HG02973 (cell line): Measurements from ENCODE around the gene LIMK1.
"Not testable (repeated sequence)": the region's sequence is repeated elsewhere in the genome, so short reads cannot be mapped to it uniquely, and the experiment has no call there.

ENCODE experiments used
- ATAC-seq: cut with Tn5 transposase; IDR thresholded peaks from one replicate; pipeline ENCODE4 v1.9.1; 2021; ENCODE audit warnings: moderate library complexity; ENCODE audit not compliant: unreplicated experiment

LIMK1 gene

DNA sequence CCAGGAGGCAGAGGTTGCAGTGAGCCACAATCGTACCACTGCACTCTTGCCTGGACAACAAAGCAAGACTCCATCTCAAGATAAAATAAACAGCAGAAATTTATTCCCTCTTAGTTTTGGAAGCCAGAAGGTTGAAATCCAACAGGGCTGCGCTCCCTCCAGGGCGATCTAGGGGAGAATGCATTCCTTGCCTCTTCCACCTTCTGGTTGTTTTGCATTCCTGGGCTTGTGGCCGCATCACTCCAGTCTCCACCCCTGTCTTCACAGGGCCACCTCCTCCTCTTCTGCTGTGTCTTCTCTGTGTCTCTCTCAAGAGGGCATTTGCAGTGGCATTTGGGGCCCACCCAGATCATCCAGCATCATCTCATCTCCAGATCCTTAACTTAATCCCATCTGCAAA, 36.2 kb downstream of the LIMK1 start:
- ATAC-seq = no peak

DNA sequence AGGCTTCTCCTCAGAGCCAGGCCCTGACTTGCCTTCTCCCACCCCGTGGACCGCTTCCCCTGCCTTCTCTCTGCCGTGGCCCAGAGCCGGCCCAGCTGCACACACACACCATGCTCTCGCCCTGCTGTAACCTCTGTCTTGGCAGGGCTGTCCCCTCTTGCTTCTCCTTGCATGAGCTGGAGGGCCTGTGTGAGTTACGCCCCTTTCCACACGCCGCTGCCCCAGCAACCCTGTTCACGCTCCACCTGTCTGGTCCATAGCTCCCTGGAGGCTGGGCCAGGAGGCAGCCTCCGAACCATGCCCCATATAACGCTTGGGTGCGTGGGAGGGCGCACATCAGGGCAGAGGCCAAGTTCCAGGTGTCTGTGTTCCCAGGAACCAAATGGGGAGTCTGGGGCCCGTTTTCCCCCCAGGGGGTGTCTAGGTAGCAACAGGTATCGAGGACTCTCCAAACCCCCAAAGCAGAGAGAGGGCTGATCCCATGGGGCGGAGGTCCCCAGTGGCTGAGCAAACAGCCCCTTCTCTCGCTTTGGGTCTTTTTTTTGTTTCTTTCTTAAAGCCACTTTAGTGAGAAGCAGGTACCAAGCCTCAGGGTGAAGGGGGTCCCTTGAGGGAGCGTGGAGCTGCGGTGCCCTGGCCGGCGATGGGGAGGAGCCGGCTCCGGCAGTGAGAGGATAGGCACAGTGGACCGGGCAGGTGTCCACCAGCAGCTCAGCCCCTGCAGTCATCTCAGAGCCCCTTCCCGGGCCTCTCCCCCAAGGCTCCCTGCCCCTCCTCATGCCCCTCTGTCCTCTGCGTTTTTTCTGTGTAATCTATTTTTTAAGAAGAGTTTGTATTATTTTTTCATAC, 38.0 kb downstream of the LIMK1 start:
- ATAC-seq = no peak

DNA sequence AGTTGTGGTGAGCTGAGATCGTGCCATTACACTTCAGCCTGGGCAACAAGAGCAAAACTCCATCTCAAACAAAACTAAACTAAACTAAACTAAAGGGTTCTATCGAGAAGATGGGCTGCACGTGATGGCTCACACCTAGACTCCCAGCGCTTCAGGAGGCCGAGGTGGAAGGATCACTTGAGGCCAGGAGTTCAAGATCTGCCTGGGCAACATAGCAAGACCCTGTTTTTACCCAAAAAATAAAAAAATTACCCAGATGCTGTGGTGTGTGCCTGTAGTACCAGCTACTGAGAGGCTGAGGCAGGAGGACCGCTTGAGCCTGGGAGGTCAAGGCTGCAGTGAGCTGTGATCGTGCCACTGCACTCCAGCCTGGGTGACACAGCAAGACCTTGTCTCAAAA, 40.3 kb downstream of the LIMK1 start:
- ATAC-seq = not testable (repeated sequence)

DNA sequence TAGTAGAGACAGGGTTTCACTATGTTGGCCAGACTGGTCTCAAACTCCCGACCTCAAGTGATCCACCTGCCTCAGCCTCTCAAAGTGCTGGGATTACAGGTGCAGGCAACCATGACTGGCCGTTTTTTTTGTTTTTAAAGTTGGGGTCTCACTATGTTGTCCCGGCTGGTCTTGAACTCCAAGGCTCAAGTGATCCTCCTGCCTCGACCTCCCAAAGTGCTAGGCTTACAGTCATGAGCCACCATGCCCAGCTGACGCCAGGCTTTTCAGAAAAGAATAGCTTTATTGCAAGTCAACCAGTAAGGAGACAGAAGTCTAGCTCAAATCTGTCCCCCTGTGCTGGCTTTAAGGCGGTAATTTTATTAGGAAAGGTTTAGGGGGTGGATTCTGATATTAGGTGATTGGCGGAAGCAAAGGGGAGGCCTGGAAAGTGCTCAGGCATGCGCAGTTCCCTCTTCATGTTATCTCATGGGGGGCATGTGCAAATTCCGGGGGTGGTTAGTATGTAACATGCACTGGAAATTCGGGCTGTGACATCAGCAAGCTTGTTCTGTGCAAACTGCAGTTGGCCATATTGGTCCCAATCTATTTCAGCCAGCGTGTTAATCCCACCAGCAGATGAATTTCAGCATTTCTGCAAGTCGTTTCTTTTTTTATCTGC, 42.7 kb downstream of the LIMK1 start:
- ATAC-seq = no peak

DNA sequence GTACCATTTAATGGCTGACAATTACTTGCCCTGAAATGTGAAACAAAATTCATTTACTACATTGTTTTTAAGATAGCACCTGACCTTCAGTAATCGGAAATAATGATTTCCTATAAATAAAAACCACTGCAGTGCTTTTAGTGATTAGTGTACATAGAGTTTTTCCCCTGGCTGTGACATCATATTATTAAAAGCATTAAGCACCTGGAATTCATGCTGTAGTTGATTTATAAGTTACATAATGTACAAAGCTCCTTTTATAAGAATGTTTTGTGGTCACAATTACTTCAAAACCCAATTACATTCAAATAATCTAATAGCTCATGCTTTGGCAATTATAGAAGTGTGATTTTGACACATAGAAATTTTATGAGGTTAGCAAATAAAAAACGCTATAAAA, 46.3 kb downstream of the LIMK1 start:
- ATAC-seq = no peak

DNA sequence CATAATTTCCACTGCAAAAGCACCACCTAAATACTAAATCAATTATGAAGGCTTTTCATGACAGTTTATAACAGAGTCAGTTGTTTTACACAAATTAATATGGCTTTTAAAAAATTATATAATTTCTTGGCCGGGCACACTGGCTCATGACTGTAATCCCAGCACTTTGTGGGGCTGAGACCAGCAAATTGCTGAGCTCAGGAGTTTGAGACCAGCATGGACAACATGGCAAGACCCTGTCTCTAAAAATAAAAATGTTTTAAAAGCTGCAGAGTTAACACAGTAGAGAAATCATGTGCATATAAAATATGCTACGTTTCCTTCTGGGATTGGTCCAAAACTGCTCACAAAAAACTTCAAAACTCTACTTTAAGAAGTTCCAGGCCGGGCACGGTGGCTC, 46.9 kb downstream of the LIMK1 start:
- no peak for ATAC-seq

DNA sequence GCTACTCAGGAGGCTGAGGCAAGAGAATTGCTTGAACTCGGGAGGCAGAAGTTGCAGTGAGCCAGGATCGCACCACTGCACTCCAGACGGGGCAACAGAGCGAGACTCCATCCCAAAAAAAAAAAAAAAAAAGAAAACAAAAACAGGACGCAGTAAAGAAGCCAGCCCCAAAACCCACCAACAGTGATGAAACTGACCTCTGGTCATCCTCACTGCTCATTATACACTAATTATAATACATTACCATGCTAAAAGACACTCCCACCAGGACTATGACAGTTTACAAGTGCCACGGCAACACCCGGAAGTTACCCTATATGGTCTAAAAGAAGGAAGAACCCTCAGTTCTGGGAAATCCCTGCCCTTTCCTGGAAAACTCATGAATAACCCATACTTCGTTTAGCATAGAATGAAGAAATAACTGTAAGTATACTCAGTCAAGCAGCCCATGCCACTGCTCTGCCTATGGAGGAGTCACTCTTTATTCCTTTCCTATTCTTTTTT, 50.6 kb downstream of the LIMK1 start:
- no peak for ATAC-seq

DNA sequence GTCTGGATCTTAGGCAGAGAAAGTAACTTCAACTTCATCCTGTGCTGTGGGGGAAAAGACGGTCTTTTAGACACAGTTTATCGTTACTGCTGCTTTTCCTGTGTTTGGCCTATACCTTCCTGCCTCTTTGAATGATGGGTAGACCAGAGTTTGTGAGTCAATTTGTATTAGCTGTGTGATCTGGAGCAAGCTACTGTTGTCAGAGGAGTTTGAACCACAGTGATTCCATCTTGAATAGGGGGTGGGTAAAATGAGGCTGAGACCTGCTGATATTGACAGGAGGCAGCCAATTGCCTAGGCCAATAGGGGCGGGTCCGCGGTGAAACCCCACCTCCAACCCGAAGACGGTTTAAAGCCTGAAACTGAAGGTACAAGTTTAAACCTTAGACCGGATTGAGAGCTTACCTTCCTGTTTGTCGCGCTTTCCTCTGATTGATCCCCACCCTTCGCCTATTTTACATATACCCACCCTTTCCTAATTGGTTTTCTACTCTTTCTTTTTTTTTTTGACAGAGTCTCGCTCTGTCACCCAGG, 54.8 kb downstream of the LIMK1 start:
- ATAC-seq = no peak

DNA sequence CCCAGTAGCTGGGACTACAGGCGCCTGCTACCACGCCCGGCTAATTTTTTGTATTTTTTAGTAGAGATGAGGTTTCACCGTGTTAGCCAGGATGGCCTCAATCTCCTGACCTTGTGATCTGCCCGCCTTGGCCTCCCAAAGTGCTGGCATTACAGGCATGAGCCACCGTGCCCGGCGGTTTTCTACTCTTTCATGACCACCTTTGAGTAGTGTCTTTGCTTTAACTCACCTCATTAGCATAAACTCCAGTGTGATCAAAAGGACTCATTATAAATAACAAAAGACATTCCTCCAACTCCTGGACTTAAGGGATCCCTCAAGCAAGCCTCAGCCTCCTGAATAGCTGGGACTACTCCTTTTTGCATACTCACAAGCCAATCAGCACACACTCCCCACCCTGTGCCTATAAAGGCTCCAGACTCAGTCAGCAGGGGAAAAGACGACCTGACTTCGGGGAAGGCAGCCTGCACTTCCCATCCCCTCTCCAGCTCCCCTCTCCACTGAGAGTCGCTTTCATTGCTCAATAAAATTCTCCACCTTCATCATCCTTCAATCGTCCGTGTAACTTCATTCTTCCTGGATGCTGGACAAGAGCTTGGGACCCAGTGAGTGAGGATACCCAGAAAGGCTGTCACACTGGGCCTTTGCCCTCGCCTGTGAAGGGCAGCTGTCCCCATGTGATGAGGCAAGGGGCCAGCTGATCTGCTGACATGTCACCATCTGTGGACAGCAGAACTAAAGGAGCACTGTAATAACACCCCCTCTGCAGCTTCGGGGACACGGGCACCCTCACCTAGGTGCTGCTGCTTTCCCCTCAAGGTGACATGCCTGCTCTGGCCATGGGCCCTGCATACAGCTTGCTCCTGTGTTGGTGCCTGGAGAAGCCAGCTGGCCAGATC, 55.6 kb downstream of the LIMK1 start:
- no peak for ATAC-seq

DNA sequence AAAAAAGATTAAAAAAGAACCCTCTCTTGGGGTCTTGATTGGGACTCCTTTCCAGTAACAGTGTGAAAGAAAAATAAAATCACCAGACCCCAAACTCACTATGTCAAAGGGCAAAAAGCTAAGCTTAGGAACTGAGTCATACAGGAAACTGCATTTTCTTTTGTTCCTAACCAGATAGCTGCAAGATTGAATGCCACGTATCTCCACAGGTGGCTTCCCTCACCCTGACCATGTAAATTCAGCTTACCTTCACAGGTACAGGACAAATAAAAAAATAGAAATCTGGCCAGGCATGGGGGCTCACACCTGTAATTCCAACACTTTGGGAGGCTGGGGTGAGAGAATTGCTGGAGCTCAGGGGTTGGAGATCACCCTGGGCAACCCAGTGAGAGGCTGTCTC, 58.1 kb downstream of the LIMK1 start:
- ATAC-seq = no peak

DNA sequence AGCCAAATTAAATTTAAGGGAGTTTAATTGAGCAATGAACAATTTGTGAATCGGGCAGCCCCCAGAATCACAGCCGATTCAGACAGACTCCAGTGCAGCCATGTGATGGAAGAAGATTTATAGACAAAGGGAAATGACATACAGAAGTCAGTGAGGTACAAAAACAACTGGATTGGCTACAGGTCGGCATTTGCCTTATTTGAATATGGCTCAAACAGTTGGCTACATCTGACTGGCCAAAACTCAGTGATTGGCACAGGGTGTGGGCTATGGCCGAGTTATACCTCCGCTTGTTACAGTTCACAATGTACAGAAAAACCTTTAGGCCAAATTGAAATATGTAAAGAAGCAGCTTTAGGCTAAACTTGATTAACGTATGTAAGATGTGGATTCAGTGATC, 59.8 kb downstream of the LIMK1 start:
- ATAC-seq = no peak

DNA sequence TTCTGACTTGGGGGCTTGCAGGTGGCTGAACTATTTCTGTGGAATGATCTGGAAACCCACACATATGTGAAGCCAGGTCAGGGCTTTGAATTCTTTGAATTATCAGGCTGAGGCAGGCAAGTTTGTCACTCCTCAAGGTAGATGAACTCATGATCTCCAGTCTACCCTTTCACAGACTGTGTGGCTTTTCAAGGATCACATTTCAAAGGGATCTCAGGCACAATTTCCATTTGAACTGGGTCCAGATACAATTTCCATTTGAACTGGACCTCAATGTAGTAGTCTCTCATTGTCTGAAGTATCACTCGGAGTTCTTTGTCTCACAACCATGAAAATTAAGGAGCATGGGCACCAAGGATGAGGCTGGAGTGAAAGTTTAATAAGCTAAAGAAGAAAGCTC, 64.9 kb downstream of the LIMK1 start:
- no peak for ATAC-seq

DNA sequence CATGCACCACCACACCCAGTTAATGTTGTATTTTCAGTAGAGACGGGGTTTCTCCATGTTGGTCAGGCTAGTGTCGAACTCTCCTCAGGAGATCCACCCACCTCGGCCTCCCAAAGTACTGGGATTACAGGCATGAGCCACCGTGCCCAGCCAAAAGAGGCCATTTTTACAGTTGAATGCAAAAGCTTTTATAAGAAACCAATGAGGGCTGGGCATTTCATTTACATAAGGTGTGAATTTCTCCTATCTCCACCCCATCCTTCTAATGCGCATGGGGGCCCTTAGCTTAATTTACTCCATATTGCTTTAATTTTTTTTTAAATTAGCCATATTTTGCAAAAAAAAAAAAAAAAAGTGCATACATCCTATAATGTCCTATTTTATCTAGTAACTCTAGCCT, 65.5 kb downstream of the LIMK1 start:
- no peak for ATAC-seq

DNA sequence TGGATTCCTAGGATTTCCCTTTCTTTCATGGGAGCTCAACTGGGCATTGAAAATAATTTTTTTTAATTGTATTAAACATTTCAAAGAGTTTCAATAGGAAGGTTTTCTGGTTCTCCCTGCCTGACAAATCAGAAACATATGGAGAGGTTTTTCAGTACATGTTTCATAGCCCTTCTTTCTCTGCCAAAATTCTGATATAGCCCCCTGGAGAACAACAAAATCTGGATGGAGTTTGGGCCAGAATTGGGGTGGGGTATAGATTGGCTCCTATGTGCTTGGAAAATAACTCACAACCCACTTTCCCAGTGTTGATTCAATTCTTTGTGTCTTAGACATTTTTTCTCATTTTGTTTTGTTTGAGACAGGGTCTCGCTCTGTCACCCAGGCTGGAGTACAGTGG, 66.0 kb downstream of the LIMK1 start:
- no peak for ATAC-seq

DNA sequence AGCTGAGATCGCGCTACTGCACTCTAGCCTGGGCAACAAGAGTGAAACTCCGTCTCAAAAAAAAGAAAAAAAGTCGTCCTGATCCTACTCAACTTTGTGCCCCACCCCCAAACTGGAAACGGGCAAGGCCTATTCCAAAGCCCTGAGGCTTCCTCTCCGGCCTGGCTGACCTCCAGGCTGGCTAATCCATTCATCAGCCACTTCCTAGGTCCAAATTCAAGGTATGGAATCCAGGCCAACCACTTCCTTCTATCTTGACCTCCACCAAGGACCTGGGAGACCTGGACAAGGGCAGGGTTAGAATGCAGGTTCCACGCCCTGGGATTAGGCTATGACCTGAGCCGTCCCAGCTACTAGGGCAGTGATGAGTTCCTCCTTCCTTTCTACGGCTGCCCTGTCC, 70.1 kb downstream of the LIMK1 start:
- no peak for ATAC-seq

DNA sequence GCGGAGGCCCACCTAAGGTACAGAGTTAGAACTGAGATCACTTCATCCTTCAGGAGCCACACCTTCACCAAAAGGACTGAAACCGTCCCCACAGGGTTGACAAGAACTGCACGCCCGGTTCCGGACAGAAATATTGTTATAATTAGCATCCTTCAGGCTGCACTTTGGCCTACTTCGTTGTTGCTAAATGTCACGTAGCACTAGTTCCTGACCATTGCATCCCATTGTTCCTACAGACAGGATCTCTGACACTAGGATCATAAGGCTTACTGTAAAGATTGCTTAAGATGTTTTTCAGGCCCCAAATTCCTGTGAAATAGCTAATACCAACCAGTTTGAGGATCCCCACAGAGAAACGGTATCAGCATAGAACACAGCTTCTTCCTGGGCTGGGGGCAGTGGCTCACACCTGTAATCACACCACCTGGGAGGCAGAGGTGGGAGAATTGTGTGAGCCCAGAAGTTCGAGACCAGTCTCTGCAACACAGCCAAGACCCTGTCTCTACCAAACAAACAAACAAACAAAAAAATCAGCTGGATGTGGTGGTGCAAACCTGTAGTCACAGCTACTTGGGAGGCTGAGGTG, 72.3 kb downstream of the LIMK1 start:
- ATAC-seq = no peak

DNA sequence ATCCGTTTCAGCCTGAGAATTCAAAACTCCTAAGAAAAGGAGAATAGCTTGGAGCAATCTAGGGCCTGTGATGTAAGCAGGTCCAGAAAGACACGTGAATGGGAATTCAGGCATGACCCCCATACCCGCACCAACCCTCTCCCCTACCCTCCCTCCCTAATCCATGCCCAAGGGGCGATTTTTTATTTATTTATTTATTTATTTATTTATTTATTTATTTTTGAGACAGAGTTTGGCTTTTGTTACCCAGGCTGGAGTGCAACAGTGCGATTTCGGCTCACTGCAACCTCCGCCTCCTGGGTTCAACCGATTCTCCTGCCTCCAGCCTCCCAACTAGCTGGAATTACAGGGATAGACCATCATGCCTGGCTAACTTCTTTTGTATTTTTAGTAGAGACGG, 74.0 kb downstream of the LIMK1 start:
- no peak for ATAC-seq

DNA sequence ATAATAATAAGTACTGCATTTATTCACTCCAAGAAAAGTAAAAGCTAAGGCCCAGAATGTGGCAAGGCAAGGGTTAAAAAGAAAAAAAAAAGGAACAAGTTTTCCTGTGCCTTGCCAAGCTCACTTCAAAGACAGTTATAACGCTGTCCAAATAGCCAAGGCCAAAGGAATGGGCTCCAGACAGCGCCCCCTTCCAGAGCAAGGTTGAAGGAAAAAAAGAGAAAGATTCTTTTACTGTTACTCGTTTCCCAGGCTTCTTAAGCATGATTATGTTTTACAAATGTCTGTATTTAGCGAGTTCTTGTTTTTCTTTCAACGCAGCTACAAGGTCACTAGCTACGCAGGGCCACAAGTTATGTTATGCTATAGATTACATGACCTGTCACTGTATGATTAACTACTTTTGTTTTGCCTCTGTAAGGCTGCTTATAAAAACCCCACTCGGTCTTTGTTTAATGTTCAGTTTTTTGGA, 81.4 kb downstream of the LIMK1 start:
- ATAC-seq = no peak

DNA sequence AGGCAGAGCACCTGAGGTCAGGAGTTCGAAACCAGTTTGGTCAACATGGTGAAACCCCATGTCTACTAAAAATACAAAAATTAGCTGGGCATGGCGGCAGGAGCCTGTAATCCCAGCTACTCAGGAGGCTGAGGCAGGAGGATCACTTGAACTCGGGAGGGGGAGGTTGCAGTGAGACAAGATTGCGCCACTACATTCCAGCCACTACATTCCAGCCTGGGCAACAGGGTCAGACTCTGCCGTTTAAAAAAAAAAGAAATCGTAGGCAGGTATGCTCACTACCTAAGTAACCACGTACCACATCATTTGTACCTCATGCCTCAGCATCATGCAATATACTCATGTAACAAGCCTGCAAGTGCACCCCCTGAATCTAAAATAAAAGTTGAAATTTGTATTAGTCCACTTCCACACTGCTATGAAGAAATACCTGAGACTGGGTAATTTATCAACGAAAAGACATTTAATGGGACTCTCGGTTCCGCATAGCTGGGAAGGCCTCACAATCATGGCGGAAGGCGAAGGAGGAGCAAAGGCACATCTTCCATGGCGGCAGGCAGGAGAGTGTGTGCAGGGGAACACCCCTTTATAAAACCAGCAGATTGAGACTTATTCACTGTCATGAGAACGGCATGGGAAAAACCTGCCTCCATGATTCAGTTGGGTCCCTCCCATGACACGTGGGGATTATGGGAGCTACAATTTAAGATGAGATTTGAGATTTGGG, 82.4 kb downstream of the LIMK1 start:
- no peak for ATAC-seq

DNA sequence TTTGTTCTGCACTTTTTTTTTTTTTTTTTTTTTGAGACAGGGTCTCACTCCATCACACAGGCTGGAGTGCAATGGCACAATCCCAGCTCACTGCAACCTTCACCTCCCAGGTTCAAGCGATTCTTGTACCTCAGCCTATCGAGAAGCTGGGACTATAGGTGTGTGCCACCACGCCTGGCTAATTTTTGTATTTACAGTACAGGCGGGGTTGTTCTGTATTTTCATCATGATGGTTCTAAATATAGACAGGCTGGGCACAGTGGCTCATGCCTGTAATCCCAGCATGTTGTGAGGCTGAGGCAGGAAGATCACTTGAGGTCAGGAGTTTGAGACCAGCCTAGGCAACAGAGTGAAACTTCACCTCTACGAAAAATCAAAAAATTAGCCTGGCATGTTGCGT, 83.7 kb downstream of the LIMK1 start:
- ATAC-seq = not testable (repeated sequence)
